GM19023 (cell line): ENCODE results near the gene CLPTM1L.
"Not testable (repeated sequence)": the region's sequence is repeated elsewhere in the genome, so short reads cannot be mapped to it uniquely, and the experiment has no call there.

Source experiments
- ATAC-seq: cut with Tn5 transposase; IDR thresholded peaks from one replicate; pipeline ENCODE4 v1.9.1; 2021; ENCODE audit warnings: mild to moderate bottlenecking, moderate library complexity; ENCODE audit not compliant: unreplicated experiment

The CLPTM1L gene

GRCh38 chr5:1328237-1329110, 16.4 kb downstream of the CLPTM1L start:
- ATAC-seq, result not testable (repeated sequence)

GRCh38 chr5:1326901-1327756, 17.8 kb downstream of the CLPTM1L start:
- not testable (repeated sequence) for ATAC-seq

- ATAC-seq, result not testable (repeated sequence)
Measured at GRCh38 chr5:1326532-1326875, 18.4 kb downstream of the CLPTM1L start.

GRCh38 chr5:1325870-1326531, 18.9 kb downstream of the CLPTM1L start:
- no peak for ATAC-seq

GRCh38 chr5:1325191-1325741, 19.6 kb downstream of the CLPTM1L start:
- ATAC-seq, result no peak

- no peak for ATAC-seq
Measured at GRCh38 chr5:1324719-1325190, 20.1 kb downstream of the CLPTM1L start.

- ATAC-seq, result no peak
Measured at GRCh38 chr5:1324301-1324700, 20.6 kb downstream of the CLPTM1L start.

GRCh38 chr5:1323803-1324173, 21.1 kb downstream of the CLPTM1L start:
- ATAC-seq, result no peak

GRCh38 chr5:1322955-1323802, 21.7 kb downstream of the CLPTM1L start:
- ATAC-seq, result no peak

- no peak for ATAC-seq
Measured at GRCh38 chr5:1322036-1322900, 22.6 kb downstream of the CLPTM1L start.

GRCh38 chr5:1321576-1321975, 23.3 kb downstream of the CLPTM1L start:
- no peak for ATAC-seq

- ATAC-seq, result no peak
Measured at GRCh38 chr5:1320436-1321344, 24.2 kb downstream of the CLPTM1L start.

GRCh38 chr5:1319436-1320256, 25.3 kb downstream of the CLPTM1L start:
- ATAC-seq, result no peak

GRCh38 chr5:1318659-1319251, 26.1 kb downstream of the CLPTM1L start:
- ATAC-seq, result no peak

- no peak for ATAC-seq
Measured at GRCh38 chr5:1317921-1318565, 26.9 kb downstream of the CLPTM1L start.

GRCh38 chr5:1316588-1317340, 28.1 kb downstream of the CLPTM1L start:
- no peak for ATAC-seq
